Fibroblast of mammary gland (primary cell): ENCODE data around the gene CCL15.

Experiments
- DNase-seq: peaks from one replicate; pipeline ENCODE4 v3.0.0-alpha.2; 2010; ENCODE audit warnings: low read depth
- H3K4me3 ChIP-seq: 2 replicates; pipeline ENCODE4 v1.5.1; 2011; ENCODE audit warnings: low read depth, mild to moderate bottlenecking, low read length, moderate library complexity; ENCODE audit not compliant: control insufficient read depth
- TF ChIP-seq, protein P1 (sequence below): conservative IDR thresholded peaks from 2 replicates; pipeline ENCODE4 v1.5.1; 2011; ENCODE audit warnings: low read depth, low read length, inconsistent platforms; ENCODE audit not compliant: control insufficient read depth, insufficient read depth

CCL15 gene

DNA sequence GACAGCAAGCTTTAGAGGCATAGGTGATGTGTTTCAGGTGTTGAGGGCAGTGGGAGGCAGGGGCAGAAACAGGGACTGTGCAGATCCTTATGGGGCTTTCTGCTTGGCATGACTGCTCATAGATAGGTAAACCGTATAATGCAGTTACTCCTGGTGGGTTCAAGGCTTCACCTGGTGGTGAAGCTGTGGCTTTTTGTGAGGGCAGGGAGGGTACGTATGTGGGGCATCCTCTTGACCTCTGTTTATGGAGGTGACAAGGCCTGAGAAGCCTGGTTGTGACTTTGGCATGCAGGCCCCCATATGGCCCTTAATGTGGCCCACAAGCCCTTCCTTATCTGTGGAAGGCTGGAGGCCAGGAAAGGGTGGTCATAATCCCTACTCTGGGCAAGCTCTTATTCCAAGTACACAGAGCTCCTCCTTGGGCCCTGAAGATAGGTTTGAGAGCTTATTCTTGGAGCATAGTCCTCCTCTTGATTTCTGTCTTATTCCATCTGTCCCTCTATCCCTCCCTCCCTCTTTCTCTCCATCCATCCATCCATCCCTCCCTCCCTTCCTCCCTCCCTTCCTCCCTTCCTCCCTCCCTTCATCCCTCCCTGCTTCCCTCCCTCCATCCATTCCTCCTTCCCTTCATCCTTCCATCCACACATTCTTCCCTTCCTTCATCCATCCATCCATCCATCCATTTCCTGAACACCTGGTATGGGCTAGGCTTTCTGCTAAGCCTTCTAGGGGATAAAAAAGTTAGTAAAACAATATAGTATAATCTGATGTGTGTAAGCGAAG lies 18.8 kb downstream of the CCL15 start:
- no peak overlapping the region for H3K4me3 ChIP-seq
- TF ChIP-seq, protein P1, sequence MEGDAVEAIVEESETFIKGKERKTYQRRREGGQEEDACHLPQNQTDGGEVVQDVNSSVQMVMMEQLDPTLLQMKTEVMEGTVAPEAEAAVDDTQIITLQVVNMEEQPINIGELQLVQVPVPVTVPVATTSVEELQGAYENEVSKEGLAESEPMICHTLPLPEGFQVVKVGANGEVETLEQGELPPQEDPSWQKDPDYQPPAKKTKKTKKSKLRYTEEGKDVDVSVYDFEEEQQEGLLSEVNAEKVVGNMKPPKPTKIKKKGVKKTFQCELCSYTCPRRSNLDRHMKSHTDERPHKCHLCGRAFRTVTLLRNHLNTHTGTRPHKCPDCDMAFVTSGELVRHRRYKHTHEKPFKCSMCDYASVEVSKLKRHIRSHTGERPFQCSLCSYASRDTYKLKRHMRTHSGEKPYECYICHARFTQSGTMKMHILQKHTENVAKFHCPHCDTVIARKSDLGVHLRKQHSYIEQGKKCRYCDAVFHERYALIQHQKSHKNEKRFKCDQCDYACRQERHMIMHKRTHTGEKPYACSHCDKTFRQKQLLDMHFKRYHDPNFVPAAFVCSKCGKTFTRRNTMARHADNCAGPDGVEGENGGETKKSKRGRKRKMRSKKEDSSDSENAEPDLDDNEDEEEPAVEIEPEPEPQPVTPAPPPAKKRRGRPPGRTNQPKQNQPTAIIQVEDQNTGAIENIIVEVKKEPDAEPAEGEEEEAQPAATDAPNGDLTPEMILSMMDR = no peak

DNA sequence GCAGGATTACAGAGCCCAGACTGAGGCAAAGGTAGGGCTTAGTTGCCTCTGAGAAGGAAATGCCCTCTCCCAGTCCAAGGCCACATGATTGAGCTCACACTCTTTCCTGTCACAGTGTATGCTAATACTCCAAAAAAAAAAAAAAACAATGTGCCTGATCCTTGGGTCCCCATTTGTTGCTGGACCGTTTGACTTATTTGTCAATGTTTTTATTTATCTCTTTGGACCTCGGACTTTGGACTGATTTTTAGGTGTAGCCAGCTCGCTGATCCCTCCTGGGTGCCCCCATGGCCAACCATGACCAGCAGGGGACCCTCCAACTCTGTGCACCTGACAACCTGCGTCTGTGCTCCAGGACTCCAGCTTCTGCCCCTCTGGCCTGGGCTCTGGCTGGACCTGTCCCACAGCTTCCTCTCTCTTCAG lies 19.4 kb downstream of the CCL15 start:
- H3K4me3 ChIP-seq = no peak overlapping the region
- no peak for DNase-seq
- TF ChIP-seq, protein P1 = no peak

More for the DNA sequence above, 18.8 kb downstream of the CCL15 start:
- DNase-seq = no peak

DNA sequence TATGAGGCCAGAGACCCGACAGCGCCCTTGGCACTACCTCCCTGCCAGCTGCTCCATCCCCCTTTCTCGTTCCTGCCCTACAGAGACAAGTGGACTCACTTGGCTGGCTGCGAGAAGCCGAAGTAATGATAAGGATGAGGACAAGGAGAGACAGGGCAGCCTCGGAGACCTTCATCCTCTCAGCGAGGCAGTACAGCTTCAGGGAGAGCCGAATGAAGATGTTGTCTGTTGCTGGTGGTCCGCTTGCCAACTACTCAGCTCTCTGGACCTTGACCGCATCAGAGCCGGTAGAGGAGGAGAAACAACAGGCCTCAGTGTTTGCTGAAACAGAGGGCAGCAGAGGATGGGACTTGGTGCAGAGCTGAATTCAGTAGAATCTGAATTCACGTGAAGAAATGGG lies 20.1 kb downstream of the CCL15 start, which contains the start of gene CCL16:
Gene CCL16, minus strand, starts transcription at position 252 of the 400 bp plus-strand sequence. Its CDS starts 77 bp downstream, at position 175.
- no peak for DNase-seq
- TF ChIP-seq, protein P1 = no peak
- no peak within 1 kb of the TSS for H3K4me3 ChIP-seq

DNA sequence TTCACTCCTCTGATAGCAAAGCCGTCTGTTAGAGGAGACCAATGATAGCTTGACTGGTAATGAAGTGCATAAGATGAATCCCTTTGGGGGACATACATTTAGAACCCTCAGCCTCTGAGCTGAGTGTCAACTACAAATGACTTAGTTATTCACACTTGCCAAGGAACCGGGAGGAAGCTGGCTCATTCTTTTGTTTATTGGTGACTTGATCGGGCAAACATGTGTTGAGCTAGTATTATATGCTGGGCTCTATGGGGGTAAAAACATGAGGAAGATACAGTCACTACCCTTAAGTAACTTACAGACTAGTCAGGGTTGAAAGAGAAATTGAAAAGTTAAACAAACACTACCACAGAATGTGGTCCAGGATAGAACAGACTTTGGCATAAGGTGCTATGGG lies 23.0 kb downstream of the CCL15 start:
- DNase-seq = no peak
- TF ChIP-seq, protein P1 = no peak
- H3K4me3 ChIP-seq = no peak overlapping the region

DNA sequence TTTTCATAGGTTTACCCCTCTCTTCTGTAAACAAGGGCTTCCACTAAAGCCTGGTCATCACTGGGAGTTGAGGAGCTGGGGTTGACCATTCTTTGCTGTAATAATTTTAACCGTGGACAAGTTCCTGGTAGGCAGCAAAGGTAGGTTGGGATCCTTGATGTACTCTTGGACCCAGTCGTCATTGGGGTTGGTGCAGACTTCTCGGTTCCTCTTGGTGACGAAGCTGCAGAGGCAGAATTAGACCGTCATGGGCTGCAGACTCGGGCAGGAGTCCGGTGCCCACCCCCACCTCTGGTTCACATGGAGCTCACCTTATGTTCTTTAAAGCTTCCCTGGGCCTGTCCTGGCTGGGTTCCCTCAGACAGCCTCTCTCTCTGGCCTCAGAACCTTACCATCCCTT lies 23.8 kb downstream of the CCL15 start:
- H3K4me3 ChIP-seq = no peak overlapping the region
- TF ChIP-seq, protein P1 = no peak
- no peak for DNase-seq

DNA sequence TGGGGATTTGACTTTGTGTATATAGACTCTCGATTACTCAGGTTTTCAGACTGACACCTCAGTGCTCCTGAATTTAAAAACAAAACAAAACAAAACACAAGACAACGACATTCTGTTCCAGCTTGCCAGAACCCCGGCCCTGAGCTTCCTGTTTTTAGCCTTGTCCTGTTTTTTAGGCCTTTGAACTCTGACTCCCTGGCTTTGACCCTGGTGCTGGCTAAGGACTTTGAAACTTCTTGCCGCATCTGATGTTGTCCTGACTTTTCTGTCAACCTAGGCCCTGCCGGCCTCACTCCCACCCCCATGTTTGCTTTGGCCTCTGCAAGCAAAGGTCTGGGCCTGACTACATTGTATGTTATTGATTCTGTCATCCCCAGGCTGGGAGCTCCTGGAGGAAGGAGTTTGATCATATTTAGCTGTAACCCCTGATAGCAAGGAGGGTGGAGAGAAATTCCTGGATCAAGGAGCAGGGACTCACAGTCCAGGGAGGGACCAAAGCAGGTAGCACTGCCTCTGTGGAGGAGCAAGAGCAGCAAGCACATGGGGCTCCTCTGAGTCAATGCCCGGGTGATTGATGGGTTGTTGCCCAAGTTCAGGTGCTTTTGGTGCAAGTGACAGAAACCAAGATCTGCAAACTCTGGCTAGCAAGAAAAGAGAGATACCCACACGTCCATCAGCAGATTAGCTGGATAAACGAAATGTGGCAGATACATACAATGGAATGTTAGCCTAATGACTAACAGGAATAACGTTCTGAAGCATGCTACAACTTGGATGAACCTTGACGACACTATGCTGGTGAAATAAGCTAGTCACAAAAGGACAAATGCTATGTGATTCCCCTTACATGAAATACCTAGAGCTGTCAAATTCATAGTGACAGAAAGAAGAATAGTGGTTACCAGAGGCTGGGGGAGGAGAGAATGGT lies 27.8 kb downstream of the CCL15 start:
- TF ChIP-seq, protein P1 = no peak
- no peak for DNase-seq
- H3K4me3 ChIP-seq = no peak overlapping the region
